ENCODE results near the gene TUBB6.

The TUBB6 gene

GRCh38 chr18:12352188-12352587, 44.1 kb downstream of the TUBB6 start:
- Histone ChIP-seq H3K9ac (ENCODE audit: low read length) (no peak overlapping the region), H3K27me3 (ENCODE audit: low read depth, low read length) (no peaks in the 10 kb centered on the region), H3K79me2 (ENCODE audit: low read length) (no peaks in the 10 kb centered on the region; the same call in 1 of the 2 replicates), H3K4me1 (ENCODE audit: low read length) (no peaks in the 10 kb centered on the region), H3K4me2 (ENCODE audit: low read length) (no peak overlapping the region), H3K27ac (ENCODE audit: low read length) (no peak overlapping the region), H3K9me3 (ENCODE audit: insufficient read depth, low read length) (no peaks in the 10 kb centered on the region), H4K20me1 (ENCODE audit: insufficient read depth, low read length) (no peaks in the 10 kb centered on the region), H3K4me3 (ENCODE audit: low read length) (no peak overlapping the region), H3K36me3 (replicated peaks; ENCODE audit: low read depth, low read length) (peaks cover 52% of the 10 kb centered on the region), H2AFZ (ENCODE audit: low read depth, low read length) (no peak overlapping the region)
- TF ChIP-seq EZH2phosphoT487 (IDR thresholded peaks at IDR 0.05; ENCODE audit: low read depth) (no peak), CTCF (IDR thresholded peaks at IDR 0.05; ENCODE audit: low read depth, low read length) (no peak)

- Histone ChIP-seq H3K9ac (ENCODE audit: low read length) (no peak overlapping the region), H3K4me3 (ENCODE audit: low read length) (no peak overlapping the region), H4K20me1 (ENCODE audit: insufficient read depth, low read length) (peaks cover 6% of the 10 kb centered on the region; the same call in 1 of the 2 replicates), H3K4me1 (ENCODE audit: low read length) (peaks cover 4% of the 10 kb centered on the region; the same call in 1 of the 2 replicates), H3K27me3 (ENCODE audit: low read depth, low read length) (no peaks in the 10 kb centered on the region), H3K79me2 (ENCODE audit: low read length) (peaks cover 35% of the 10 kb centered on the region), H3K9me3 (ENCODE audit: insufficient read depth, low read length) (no peaks in the 10 kb centered on the region), H3K27ac (ENCODE audit: low read length) (no peak overlapping the region), H2AFZ (ENCODE audit: low read depth, low read length) (no peak overlapping the region), H3K36me3 (replicated peaks; ENCODE audit: low read depth, low read length) (peaks cover 53% of the 10 kb centered on the region), H3K4me2 (ENCODE audit: low read length) (no peak overlapping the region)
- TF ChIP-seq EZH2phosphoT487 (IDR thresholded peaks at IDR 0.05; ENCODE audit: low read depth) (no peak), CTCF (IDR thresholded peaks at IDR 0.05; ENCODE audit: low read depth, low read length) (no peak)
Observed at GRCh38 chr18:12359515-12359927, 51.5 kb downstream of the TUBB6 start.

GRCh38 chr18:12361770-12362378, 53.8 kb downstream of the TUBB6 start:
- Histone ChIP-seq H3K4me2 (ENCODE audit: low read length) (no peak overlapping the region), H3K27ac (ENCODE audit: low read length) (no peak overlapping the region), H3K36me3 (replicated peaks; ENCODE audit: low read depth, low read length) (peaks cover 61% of the 10 kb centered on the region)

More at GRCh38 chr18:12361770-12362378, 53.8 kb downstream of the TUBB6 start:
- Histone ChIP-seq H4K20me1 (ENCODE audit: insufficient read depth, low read length) (peaks cover 10% of the 10 kb centered on the region), H3K4me1 (ENCODE audit: low read length) (peaks cover 4% of the 10 kb centered on the region; the same call in 1 of the 2 replicates), H3K79me2 (ENCODE audit: low read length) (peaks cover 53% of the 10 kb centered on the region), H3K27me3 (ENCODE audit: low read depth, low read length) (no peaks in the 10 kb centered on the region), H3K4me3 (ENCODE audit: low read length) (no peak overlapping the region), H3K9me3 (ENCODE audit: insufficient read depth, low read length) (no peaks in the 10 kb centered on the region), H3K9ac (ENCODE audit: low read length) (no peak overlapping the region), H2AFZ (ENCODE audit: low read depth, low read length) (no peak overlapping the region)
- TF ChIP-seq CTCF (IDR thresholded peaks at IDR 0.05; ENCODE audit: low read depth, low read length) (no peak), EZH2phosphoT487 (IDR thresholded peaks at IDR 0.05; ENCODE audit: low read depth) (no peak)

Data from OCI-LY3 (cell line).